Measurements from ENCODE around the gene EGFL7.

DNA sequence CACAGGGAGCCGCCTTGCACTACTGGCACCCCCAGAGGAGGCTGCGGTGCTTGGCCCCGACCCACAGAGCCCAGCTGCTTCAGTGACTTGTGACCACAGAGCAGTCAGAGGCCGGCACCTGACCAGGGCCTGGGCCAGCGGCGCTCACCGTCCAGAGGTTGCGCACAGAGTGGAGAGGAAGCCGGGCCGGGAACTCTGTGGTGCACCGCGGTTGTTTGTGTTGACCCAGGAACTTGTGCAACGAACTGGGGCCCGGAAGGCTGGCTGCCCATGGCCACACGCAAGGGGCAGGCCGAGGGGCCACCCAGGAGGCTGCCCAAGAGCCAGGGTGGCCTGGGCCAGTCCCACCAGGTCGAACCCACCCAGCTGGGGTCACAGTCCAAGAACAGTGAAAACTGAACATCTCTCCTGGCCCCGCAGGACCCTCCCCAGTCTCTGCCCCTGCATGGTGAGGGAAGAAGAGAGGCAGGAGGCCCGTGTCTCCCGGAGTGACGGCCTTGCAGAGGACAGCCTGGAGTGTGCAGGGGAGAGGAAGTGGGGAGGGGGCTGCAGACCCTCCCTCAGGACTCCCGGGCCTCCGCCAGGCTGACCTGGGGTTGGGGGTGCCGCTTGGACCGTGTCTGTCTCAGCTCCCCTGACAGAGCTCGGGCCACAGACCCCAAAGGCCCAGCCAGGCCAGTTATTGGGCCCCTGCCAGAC is 42.8 kb upstream of the EGFL7 start:
- TF ChIP-seq YY1 (IDR thresholded peaks at IDR 0.05; ENCODE audit: insufficient read depth, insufficient read length) (no peak), ZNF274 (IDR thresholded peaks at IDR 0.05; ENCODE audit: low read depth, low read length) (no peak), SUZ12 (IDR thresholded peaks at IDR 0.05; ENCODE audit: extremely low read depth, insufficient read depth, insufficient read length) (no peak)

All from NT2/D1 (cell line).